CD4-positive, alpha-beta T cell (primary cell): ENCODE measurements around the gene SSTR5. TPM values are rescaled to one million over a fixed set of nuclear protein-coding genes. Genes with fewer than 3 reads are reported as not detected.

ENCODE experiments used
- ATAC-seq: fragments of 200-7000 bp; cut with Tn5 transposase; one replicate; pipeline ENCODE4 v1.10.0; 2022; ENCODE audit warnings: mild to moderate bottlenecking; ENCODE audit not compliant: poor library complexity
- CTCF ChIA-PET: fragments of 350-600 bp; sonication (Branson Sonifier 250); formaldehyde crosslinking; loops from one replicate; lab custom pipeline; 2021; ENCODE audit warnings: antibody characterized with exemption, inconsistent platforms; lab: Charles Lee
- POLR2A ChIA-PET: fragments of 350-600 bp; sonication (Branson Sonifier 250); formaldehyde crosslinking; loops from one replicate; lab custom pipeline; 2021; ENCODE audit warnings: antibody characterized with exemption, inconsistent platforms; lab: Charles Lee
- DNase-seq, 14 experiments: peaks; one replicate each; pipeline ENCODE4 v3.0.0-alpha.2; 2013 to 2020; ENCODE audit warnings: mixed read lengths in 2 of 14
- H3K27ac ChIP-seq, 2 donors: one replicate each; pipeline versions ENCODE4 v1.5.1 to v1.7.0; 2013; ENCODE audit warnings: low read length in 2 of 2, low read depth in 1 of 2, mild to moderate bottlenecking in 1 of 2
- H3K27me3 ChIP-seq, 2 experiments: 1 replicate in 1 of 2; 2 replicates in 1 of 2; pipeline versions ENCODE4 v1.6.1 to v1.7.0; 2013; ENCODE audit warnings: low read length in 2 of 2, control low read depth in 1 of 2, mild to moderate bottlenecking in 1 of 2, moderate library complexity in 1 of 2; ENCODE audit not compliant: insufficient read depth in 2 of 2, control insufficient read depth in 1 of 2
- H3K36me3 ChIP-seq: one replicate; pipeline ENCODE4 v1.6.1; 2013; ENCODE audit warnings: low read length, control low read depth; ENCODE audit not compliant: insufficient read depth
- H3K4me1 ChIP-seq: one replicate; pipeline ENCODE4 v1.6.1; 2013; ENCODE audit warnings: low read length, control low read depth; ENCODE audit not compliant: insufficient read depth
- H3K4me3 ChIP-seq: one replicate; pipeline ENCODE4 v1.5.1; 2013; ENCODE audit warnings: mild to moderate bottlenecking, low read length, moderate library complexity
- H3K9me3 ChIP-seq, 2 experiments: 1 replicate in 1 of 2; 2 replicates in 1 of 2; pipeline versions ENCODE4 v1.6.1 to v1.7.0; 2013; ENCODE audit warnings: low read length in 2 of 2, mild to moderate bottlenecking in 2 of 2, control low read depth in 1 of 2, moderate library complexity in 1 of 2; ENCODE audit not compliant: control insufficient read depth in 1 of 2, insufficient read depth in 1 of 2
- H3K27ac Mint-ChIP-seq: one replicate; pipeline ENCODE4 v1.8.0; 2020; ENCODE audit warnings: mixed read lengths
- H3K27me3 Mint-ChIP-seq: one replicate; pipeline ENCODE4 v1.8.0; 2021; ENCODE audit warnings: mixed read lengths
- H3K36me3 Mint-ChIP-seq: one replicate; pipeline ENCODE4 v1.8.0; 2021; ENCODE audit warnings: low read depth, mixed read lengths
- H3K4me1 Mint-ChIP-seq: one replicate; pipeline ENCODE4 v1.8.0; 2021; ENCODE audit warnings: low read depth, mixed read lengths
- H3K4me3 Mint-ChIP-seq: one replicate; pipeline ENCODE4 v1.8.0; 2020; ENCODE audit warnings: mild to moderate bottlenecking, mixed read lengths
- H3K9me3 Mint-ChIP-seq: one replicate; pipeline ENCODE4 v1.8.0; 2020; ENCODE audit warnings: mixed read lengths
- intact Hi-C, 2 experiments: fragments of 100-400 bp; cut with DNase I in 1 of 2; cut with micrococcal nuclease in 1 of 2; formaldehyde crosslinking; loops; one replicate each; pipeline versions ENCODE4 v1.15.1 to v1.9.0; 2023 to 2025; cut with DNase I, micrococcal nuclease
- total RNA-seq, 174 experiments: library from RNA in 2 of 174; stranded (reverse) in 2 of 174; gene quantifications; one replicate each; pipeline ENCODE4 v1.2.3 and lab custom pipeline; 2021 to 2026
- TF ChIP-seq, protein P1 (sequence below): fragments of 200-600 bp; IDR thresholded peaks from one replicate; pipeline ENCODE4 v1.8.0; 2022; ENCODE audit warnings: antibody characterized with exemption, mild to moderate bottlenecking

Gene SSTR5
- total RNA-seq, 2 experiments from 2014 or later: not detected

DNA sequence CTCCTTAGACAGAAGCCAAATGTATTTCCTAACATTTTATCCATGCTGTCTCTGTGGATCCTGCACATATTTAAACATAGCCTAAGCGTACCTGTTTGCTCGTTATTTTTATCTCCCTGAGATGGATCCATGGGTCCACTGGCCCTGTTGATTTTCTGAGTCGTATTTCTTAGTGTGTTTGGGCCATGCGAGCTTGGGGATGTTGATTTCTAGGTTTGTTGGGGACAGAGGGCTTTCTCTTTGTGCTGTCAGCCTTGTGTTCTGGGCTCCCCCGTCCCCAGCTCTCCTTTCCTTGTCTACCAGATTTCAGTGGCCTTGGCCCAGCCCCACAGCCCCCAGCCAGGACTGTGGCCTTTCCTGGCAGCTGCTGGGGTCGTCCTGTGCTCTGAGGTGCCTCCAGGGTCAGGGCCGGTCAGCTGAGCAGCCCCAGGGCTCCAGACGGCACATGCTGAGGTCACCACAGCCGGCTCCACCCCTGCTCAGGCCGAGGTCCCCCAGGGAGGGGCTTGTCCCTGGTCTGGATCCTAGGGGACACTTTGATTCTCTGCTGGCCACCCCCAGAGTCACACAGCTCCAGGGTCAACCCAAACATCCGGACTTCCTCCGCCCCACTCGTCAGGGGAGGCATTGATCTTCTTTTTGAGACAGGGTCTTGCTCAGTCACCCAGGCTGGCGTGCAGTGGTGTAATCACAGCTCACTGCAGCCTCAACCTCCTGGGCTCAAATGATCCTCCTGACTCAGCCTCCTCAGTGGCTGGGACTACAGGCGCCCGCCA is 4.4 kb downstream of the SSTR5 start:
- Histone ChIP-seq H3K36me3 (no peaks in the 10 kb centered on the region), H3K27me3 (peaks cover 18 to 42% of the 10 kb centered on the region in 2 experiments), H3K4me3 (no peak overlapping the region), H3K27ac (no peak overlapping the region), H3K9me3 (peaks cover 0 to 40% of the 10 kb centered on the region in 2 experiments), H3K4me1 (no peaks in the 10 kb centered on the region)
- DNase-seq (no peak), ATAC-seq (no peak)
- Mint-ChIP-seq H3K36me3 (no peaks in the 10 kb centered on the region), H3K27ac (no peak overlapping the region), H3K4me3 (no peak overlapping the region), H3K4me1 (no peaks in the 10 kb centered on the region), H3K27me3 (peaks cover 16% of the 10 kb centered on the region), H3K9me3 (no peaks in the 10 kb centered on the region)
- ChIA-PET POLR2A (no interaction called here), CTCF (no interaction called here)
- intact Hi-C loops: no loop called here
- TF ChIP-seq, protein P1, sequence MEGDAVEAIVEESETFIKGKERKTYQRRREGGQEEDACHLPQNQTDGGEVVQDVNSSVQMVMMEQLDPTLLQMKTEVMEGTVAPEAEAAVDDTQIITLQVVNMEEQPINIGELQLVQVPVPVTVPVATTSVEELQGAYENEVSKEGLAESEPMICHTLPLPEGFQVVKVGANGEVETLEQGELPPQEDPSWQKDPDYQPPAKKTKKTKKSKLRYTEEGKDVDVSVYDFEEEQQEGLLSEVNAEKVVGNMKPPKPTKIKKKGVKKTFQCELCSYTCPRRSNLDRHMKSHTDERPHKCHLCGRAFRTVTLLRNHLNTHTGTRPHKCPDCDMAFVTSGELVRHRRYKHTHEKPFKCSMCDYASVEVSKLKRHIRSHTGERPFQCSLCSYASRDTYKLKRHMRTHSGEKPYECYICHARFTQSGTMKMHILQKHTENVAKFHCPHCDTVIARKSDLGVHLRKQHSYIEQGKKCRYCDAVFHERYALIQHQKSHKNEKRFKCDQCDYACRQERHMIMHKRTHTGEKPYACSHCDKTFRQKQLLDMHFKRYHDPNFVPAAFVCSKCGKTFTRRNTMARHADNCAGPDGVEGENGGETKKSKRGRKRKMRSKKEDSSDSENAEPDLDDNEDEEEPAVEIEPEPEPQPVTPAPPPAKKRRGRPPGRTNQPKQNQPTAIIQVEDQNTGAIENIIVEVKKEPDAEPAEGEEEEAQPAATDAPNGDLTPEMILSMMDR: no peak

DNA sequence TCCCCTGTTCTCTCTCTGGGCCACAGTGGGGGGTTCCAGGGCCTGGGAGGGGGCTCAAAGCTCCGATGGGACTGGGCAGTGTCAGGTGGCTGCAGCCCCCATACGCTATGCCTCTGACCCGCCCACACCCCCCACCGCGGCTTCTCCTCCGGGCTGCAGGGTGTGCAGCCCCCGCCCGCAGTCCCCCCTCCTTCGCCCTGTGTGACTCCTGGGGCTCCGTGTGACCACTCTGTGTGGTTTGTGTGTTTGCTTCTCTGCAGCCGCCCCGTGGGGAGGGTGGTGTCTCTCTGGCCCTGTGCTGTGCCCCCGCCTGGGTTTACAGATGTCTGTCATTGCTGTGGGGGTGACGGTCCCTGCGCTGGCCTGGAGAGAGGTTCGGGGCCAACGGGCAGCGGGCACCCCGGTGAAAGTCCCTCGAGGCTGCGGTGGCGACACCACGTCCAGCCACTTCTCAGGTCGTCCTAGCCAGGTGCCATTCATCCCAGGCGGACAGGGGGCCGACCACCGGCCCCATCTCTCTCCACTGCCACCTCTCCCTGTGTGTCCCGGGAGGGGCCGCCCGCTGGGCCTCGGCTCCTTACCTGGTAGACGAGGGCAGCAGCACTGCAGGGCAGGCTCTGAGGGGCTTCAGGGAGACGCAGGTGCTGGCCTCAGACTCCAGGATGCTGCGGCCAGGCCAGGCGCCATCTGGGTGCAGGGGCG is 5.5 kb downstream of the SSTR5 start:
- H3K36me3 ChIP-seq: no peaks in the 10 kb centered on the region
- Mint-ChIP-seq H3K27me3 (peaks cover 17% of the 10 kb centered on the region), H3K27ac (no peak overlapping the region), H3K4me1 (no peaks in the 10 kb centered on the region), H3K9me3 (no peaks in the 10 kb centered on the region), H3K36me3 (no peaks in the 10 kb centered on the region), H3K4me3 (no peak overlapping the region)
- no peak overlapping the region for H3K27ac ChIP-seq
- POLR2A ChIA-PET: no interaction called here
- H3K4me1 ChIP-seq: no peaks in the 10 kb centered on the region
- ATAC-seq (no peak), DNase-seq (no peak)
- TF ChIP-seq, protein P1: no peak
- H3K9me3 ChIP-seq: peaks cover 0 to 49% of the 10 kb centered on the region in 2 experiments
- intact Hi-C loops: no loop called here
- peaks cover 24 to 39% of the 10 kb centered on the region in 2 experiments for H3K27me3 ChIP-seq
- H3K4me3 ChIP-seq: no peak overlapping the region
- CTCF ChIA-PET: no interaction called here

DNA sequence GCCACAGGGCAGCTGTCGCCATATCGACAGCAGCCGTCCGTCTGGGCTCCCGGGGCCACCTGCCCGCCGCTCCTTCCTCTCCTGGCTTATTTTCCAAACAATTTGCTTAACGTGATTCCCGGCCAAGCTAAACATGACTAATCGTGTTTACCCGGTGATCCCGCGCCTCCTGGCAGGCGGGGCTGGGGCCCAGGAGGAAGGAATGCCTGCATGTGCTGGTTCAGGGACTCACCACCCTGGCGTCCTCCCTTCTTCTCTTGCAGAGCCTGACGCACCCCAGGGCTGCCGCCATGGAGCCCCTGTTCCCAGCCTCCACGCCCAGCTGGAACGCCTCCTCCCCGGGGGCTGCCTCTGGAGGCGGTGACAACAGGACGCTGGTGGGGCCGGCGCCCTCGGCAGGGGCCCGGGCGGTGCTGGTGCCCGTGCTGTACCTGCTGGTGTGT is 6.1 kb downstream of the SSTR5 start:
- no peak overlapping the region for H3K27ac Mint-ChIP-seq
- H3K4me3 ChIP-seq: no peak overlapping the region
- peaks cover 2 to 49% of the 10 kb centered on the region in 2 experiments for H3K9me3 ChIP-seq
- H3K36me3 Mint-ChIP-seq: no peaks in the 10 kb centered on the region
- H3K27me3 Mint-ChIP-seq: peaks cover 17% of the 10 kb centered on the region
- no peak overlapping the region for H3K4me3 Mint-ChIP-seq
- DNase-seq (no peak), ATAC-seq (no peak)
- peaks cover 25 to 38% of the 10 kb centered on the region in 2 experiments for H3K27me3 ChIP-seq
- no peaks in the 10 kb centered on the region for H3K36me3 ChIP-seq
- CTCF ChIA-PET: no interaction called here
- no peaks in the 10 kb centered on the region for H3K9me3 Mint-ChIP-seq
- no peak overlapping the region for H3K27ac ChIP-seq
- intact Hi-C loops: no loop called here
- H3K4me1 ChIP-seq: no peaks in the 10 kb centered on the region
- no peaks in the 10 kb centered on the region for H3K4me1 Mint-ChIP-seq
- POLR2A ChIA-PET: no interaction called here
- TF ChIP-seq, protein P1: no peak
